Progenitor cell of endocrine pancreas (in vitro differentiated cells): ENCODE data around the gene ACAP2. TPM values are rescaled to one million over a fixed set of nuclear protein-coding genes. Genes with fewer than 3 reads are reported as not detected.

ENCODE experiments used
- DNase-seq: peaks from one replicate; pipeline ENCODE4 v3.0.0; 2021; ENCODE audit warnings: low spot score; ENCODE audit not compliant: unreplicated experiment
- H3K27ac Mint-ChIP-seq: 2 replicates; pipeline ENCODE4 v1.8.0; 2021; ENCODE audit warnings: mild to moderate bottlenecking, moderate library complexity, mixed read lengths
- H3K27me3 Mint-ChIP-seq: 2 replicates; pipeline ENCODE4 v1.8.0; 2021; ENCODE audit warnings: mixed read lengths
- H3K36me3 Mint-ChIP-seq: 2 replicates; pipeline ENCODE4 v1.8.0; 2022; ENCODE audit warnings: mixed read lengths; ENCODE audit not compliant: insufficient read depth
- H3K4me1 Mint-ChIP-seq: 2 replicates; pipeline ENCODE4 v1.8.0; 2021; ENCODE audit warnings: low read depth, mixed read lengths
- H3K4me3 Mint-ChIP-seq: 2 replicates; pipeline ENCODE4 v1.8.0; 2021; ENCODE audit warnings: low read depth, mild to moderate bottlenecking, moderate library complexity, mixed read lengths
- H3K9me3 Mint-ChIP-seq: 2 replicates; pipeline ENCODE4 v1.8.0; 2021; ENCODE audit warnings: low read depth, mixed read lengths
- CTCF ChIP-seq: fragments of 200-600 bp; sonication (generic); IDR thresholded peaks from one replicate; pipeline ENCODE4 v1.5.0; 2021; ENCODE audit warnings: antibody characterized with exemption, mild to moderate bottlenecking; ENCODE audit not compliant: unreplicated experiment
- total RNA-seq: library from RNA; stranded (reverse); gene quantifications from 2 replicates; pipeline ENCODE4 v1.2.1, GENCODE V29; 2021

Gene ACAP2
- total RNA-seq, 1 donor from 2014 or later: 34.2 TPM

GRCh38 chr3:195270079-195270816, 172.6 kb downstream of the ACAP2 start:
- peaks cover 14% of the 10 kb centered on the region for H3K4me1 Mint-ChIP-seq
- TF ChIP-seq CTCF: no peak
- H3K4me3 Mint-ChIP-seq: peak overlapping the region; percentile 79
- H3K27me3 Mint-ChIP-seq: no peaks in the 10 kb centered on the region
- H3K27ac Mint-ChIP-seq: peak overlapping the region; percentile 79
- H3K9me3 Mint-ChIP-seq: no peaks in the 10 kb centered on the region
- no peak for DNase-seq
- peaks cover 6% of the 10 kb centered on the region for H3K36me3 Mint-ChIP-seq

GRCh38 chr3:195269375-195270078, 173.3 kb downstream of the ACAP2 start:
- DNase-seq: no peak
- no peak for TF ChIP-seq CTCF
- Mint-ChIP-seq H3K27ac (peak overlapping the region; percentile 79), H3K36me3 (peaks cover 8% of the 10 kb centered on the region), H3K4me3 (peak overlapping the region; percentile 79), H3K4me1 (peaks cover 14% of the 10 kb centered on the region), H3K9me3 (no peaks in the 10 kb centered on the region), H3K27me3 (no peaks in the 10 kb centered on the region)

GRCh38 chr3:195268576-195269309, 174.1 kb downstream of the ACAP2 start:
- no peaks in the 10 kb centered on the region for H3K27me3 Mint-ChIP-seq
- peak overlapping the region; percentile 79 for H3K4me3 Mint-ChIP-seq
- no peak overlapping the region for H3K27ac Mint-ChIP-seq
- peaks cover 12% of the 10 kb centered on the region for H3K4me1 Mint-ChIP-seq
- no peaks in the 10 kb centered on the region for H3K9me3 Mint-ChIP-seq
- H3K36me3 Mint-ChIP-seq: peaks cover 8% of the 10 kb centered on the region
- TF ChIP-seq CTCF: no peak
- no peak for DNase-seq

GRCh38 chr3:195267096-195267495, 175.7 kb downstream of the ACAP2 start:
- H3K4me3 Mint-ChIP-seq: no peak overlapping the region
- no peak for TF ChIP-seq CTCF
- peaks cover 12% of the 10 kb centered on the region for H3K4me1 Mint-ChIP-seq

GRCh38 chr3:195266428-195266827, 176.4 kb downstream of the ACAP2 start:
- peaks cover 8% of the 10 kb centered on the region for H3K4me1 Mint-ChIP-seq
- TF ChIP-seq CTCF: no peak
- H3K27me3 Mint-ChIP-seq: no peaks in the 10 kb centered on the region
- no peak overlapping the region for H3K27ac Mint-ChIP-seq
- peaks cover 8% of the 10 kb centered on the region for H3K36me3 Mint-ChIP-seq
- no peaks in the 10 kb centered on the region for H3K9me3 Mint-ChIP-seq
- no peak for DNase-seq
- no peak overlapping the region for H3K4me3 Mint-ChIP-seq

More at GRCh38 chr3:195267096-195267495, 175.7 kb downstream of the ACAP2 start:
- Mint-ChIP-seq H3K36me3 (peaks cover 8% of the 10 kb centered on the region), H3K9me3 (no peaks in the 10 kb centered on the region), H3K27me3 (no peaks in the 10 kb centered on the region), H3K27ac (no peak overlapping the region)
- no peak for DNase-seq
